ENCODE data around the gene VAV1. TPM values are rescaled to one million over a fixed set of nuclear protein-coding genes. Genes with fewer than 3 reads are reported as not detected.
A peak's percentile ranks its signal among the peaks of the same experiment; 100 is the strongest.

VAV1 gene
- total RNA-seq, 1 experiment from 2014 or later: 3.0 TPM

DNA sequence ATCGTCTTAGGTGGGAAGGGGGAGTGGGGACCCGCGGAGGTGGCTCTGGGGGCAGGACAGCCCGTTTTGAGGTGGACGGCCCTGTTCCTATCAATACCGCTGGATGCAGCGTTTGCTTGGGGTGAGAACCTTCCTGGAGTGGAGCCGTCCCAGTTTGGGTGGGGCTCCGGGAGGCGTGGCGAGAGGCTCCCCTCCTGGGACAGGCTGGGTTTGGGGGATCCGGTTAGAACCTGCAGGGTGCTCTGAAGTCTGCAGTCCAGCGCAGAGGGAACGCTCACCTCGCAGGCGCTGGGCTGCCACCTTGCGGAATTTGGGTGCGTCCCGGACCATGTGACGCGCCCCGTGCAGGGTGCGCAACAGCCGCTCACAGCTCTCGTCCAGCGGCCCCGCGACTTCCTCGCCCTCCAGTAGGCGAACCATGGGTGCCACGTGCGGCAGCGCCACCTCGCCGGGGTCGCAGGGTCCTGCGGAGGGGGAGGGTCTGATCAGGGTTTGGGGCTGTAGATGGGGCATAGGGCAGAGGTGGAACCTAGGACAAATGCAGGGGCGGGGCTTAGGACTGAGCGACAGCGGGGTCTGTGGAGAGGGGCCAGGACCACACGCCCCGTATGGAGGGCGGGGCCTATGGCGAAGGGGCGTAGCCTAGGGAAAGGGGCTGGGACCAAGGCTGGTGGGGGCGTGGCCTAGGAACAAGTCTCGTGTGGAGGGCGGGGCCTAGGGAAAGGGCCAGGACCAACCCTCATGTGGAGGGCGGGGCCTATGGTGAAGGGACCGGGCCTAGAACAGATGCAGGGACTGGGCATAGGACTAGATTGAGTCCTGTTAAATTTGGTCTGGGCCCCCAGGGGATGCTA lies 19.1 kb upstream of the VAV1 start:
- peak; percentile 54 for DNase-seq
- no peaks in the 10 kb centered on the region for H3K27me3 ChIP-seq (ENCODE audit: low read length)
- H3F3A ChIP-seq (ENCODE audit: low read length, unreplicated experiment): peaks cover under 1% of the 10 kb centered on the region
- H3K9me3 ChIP-seq (ENCODE audit: low read length): no peaks in the 10 kb centered on the region
- no peak overlapping the region for H3K9ac ChIP-seq (ENCODE audit: low read length)
- BruUV-seq (replicated peaks): no TSS peak
- H3K4me3 ChIP-seq (ENCODE audit: low read length): no peak overlapping the region
- no peaks in the 10 kb centered on the region for H3K9me2 ChIP-seq (replicated peaks; ENCODE audit: low read length)
- no peaks in the 10 kb centered on the region for H4K20me1 ChIP-seq (ENCODE audit: low read length)
- ChIA-PET POLR2A (ENCODE audit: unreplicated experiment) (no interaction called here), CTCF (no interaction called here)
- no peak overlapping the region for H3K27ac ChIP-seq (ENCODE audit: low read length)
- H2AFZ ChIP-seq (ENCODE audit: low read length): no peak overlapping the region
- ATAC-seq: peak; percentile 73
- H3K4me2 ChIP-seq (ENCODE audit: low read length): no peak overlapping the region
- no peaks in the 10 kb centered on the region for H3K4me1 ChIP-seq (ENCODE audit: insufficient read depth, low read length)
- intact Hi-C loops (cut with micrococcal nuclease): no loop called here
- peaks cover 55% of the 10 kb centered on the region for H3K36me3 ChIP-seq (ENCODE audit: low read depth, low read length)
- no peaks in the 10 kb centered on the region for H3K79me2 ChIP-seq (ENCODE audit: low read length)
- TF ChIP-seq, protein P1, sequence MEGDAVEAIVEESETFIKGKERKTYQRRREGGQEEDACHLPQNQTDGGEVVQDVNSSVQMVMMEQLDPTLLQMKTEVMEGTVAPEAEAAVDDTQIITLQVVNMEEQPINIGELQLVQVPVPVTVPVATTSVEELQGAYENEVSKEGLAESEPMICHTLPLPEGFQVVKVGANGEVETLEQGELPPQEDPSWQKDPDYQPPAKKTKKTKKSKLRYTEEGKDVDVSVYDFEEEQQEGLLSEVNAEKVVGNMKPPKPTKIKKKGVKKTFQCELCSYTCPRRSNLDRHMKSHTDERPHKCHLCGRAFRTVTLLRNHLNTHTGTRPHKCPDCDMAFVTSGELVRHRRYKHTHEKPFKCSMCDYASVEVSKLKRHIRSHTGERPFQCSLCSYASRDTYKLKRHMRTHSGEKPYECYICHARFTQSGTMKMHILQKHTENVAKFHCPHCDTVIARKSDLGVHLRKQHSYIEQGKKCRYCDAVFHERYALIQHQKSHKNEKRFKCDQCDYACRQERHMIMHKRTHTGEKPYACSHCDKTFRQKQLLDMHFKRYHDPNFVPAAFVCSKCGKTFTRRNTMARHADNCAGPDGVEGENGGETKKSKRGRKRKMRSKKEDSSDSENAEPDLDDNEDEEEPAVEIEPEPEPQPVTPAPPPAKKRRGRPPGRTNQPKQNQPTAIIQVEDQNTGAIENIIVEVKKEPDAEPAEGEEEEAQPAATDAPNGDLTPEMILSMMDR (conservative IDR thresholded peaks at IDR 0.05; ENCODE audit: low read depth, low read length): no peak
- TF ChIP-seq EZH2phosphoT487 (IDR thresholded peaks at IDR 0.05; ENCODE audit: borderline replicate concordance, low read length): no peak
- TF ChIP-seq EZH2 (IDR thresholded peaks at IDR 0.05; ENCODE audit: low read length, unreplicated experiment): no peak

DNA sequence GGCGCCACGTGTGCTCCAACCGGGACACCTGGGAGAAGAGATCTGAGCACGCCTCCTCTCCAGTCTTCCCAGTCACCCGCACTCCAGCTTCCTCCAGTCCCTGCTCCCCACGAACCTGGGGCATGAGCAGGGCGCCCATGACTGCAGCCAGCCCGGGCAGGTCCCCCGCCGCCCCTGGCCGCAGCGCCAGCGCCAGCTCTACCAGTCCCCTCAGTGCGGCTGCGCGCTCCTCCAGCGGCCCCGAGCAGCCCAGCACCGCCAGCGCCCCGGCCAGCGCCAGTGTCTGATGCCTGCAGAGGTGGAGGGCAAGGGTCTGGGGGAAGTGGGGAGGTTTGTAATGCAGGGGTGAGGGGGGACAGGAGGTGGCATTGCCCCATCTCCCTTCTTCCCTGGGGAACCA lies 18.4 kb upstream of the VAV1 start:
- CTCF ChIA-PET: no interaction called here
- Histone ChIP-seq H3F3A (ENCODE audit: low read length, unreplicated experiment) (peaks cover 5% of the 10 kb centered on the region), H3K27me3 (ENCODE audit: low read length) (no peaks in the 10 kb centered on the region), H3K79me2 (ENCODE audit: low read length) (no peaks in the 10 kb centered on the region), H3K9me2 (replicated peaks; ENCODE audit: low read length) (no peaks in the 10 kb centered on the region), H3K4me3 (ENCODE audit: low read length) (no peak overlapping the region), H3K9ac (ENCODE audit: low read length) (no peak overlapping the region), H3K9me3 (ENCODE audit: low read length) (no peaks in the 10 kb centered on the region), H2AFZ (ENCODE audit: low read length) (no peak overlapping the region), H3K4me1 (ENCODE audit: insufficient read depth, low read length) (no peaks in the 10 kb centered on the region), H3K36me3 (ENCODE audit: low read depth, low read length) (peaks cover 56% of the 10 kb centered on the region), H3K4me2 (ENCODE audit: low read length) (no peak overlapping the region), H3K27ac (ENCODE audit: low read length) (no peak overlapping the region), H4K20me1 (ENCODE audit: low read length) (0 out of 2 replicates have a peak, but pooled peaks cover 4% of the 10 kb centered on the region)
- POLR2A ChIA-PET (ENCODE audit: unreplicated experiment): no interaction called here
- TF ChIP-seq, protein P1 (conservative IDR thresholded peaks at IDR 0.05; ENCODE audit: low read depth, low read length): no peak
- no peak for TF ChIP-seq EZH2 (IDR thresholded peaks at IDR 0.05; ENCODE audit: low read length, unreplicated experiment)
- no peak for TF ChIP-seq EZH2phosphoT487 (IDR thresholded peaks at IDR 0.05; ENCODE audit: borderline replicate concordance, low read length)
- BruUV-seq (replicated peaks): no TSS peak
- ATAC-seq (no peak), DNase-seq (no peak)
- intact Hi-C loops (cut with micrococcal nuclease): no loop called here
